Mesothelial cell of epicardium (in vitro differentiated cells): ENCODE results near the gene ENOX2. TPM values are rescaled to one million over a fixed set of nuclear protein-coding genes. Genes with fewer than 3 reads are reported as not detected.

Experiments used
- DNase-seq, 2 experiments: peaks; one replicate each; pipeline ENCODE4 v3.0.0; 2021; ENCODE audit warnings: low spot score in 2 of 2; ENCODE audit not compliant: unreplicated experiment in 2 of 2
- H3K27ac Mint-ChIP-seq: 2 replicates; pipeline ENCODE4 v1.8.0; 2021; ENCODE audit warnings: mixed read lengths
- H3K27me3 Mint-ChIP-seq: 2 replicates; pipeline ENCODE4 v1.8.0; 2021; ENCODE audit warnings: low read depth, mixed read lengths
- H3K36me3 Mint-ChIP-seq: 2 replicates; pipeline ENCODE4 v1.8.0; 2021; ENCODE audit warnings: mixed read lengths
- H3K4me1 Mint-ChIP-seq: 2 replicates; pipeline ENCODE4 v1.8.0; 2021; ENCODE audit warnings: mixed read lengths
- H3K4me3 Mint-ChIP-seq: 2 replicates; pipeline ENCODE4 v1.8.0; 2021; ENCODE audit warnings: mild to moderate bottlenecking, moderate library complexity, mixed read lengths
- H3K9me3 Mint-ChIP-seq: 2 replicates; pipeline ENCODE4 v1.8.0; 2021; ENCODE audit warnings: mixed read lengths
- total RNA-seq: library from RNA; stranded (reverse); gene quantifications from 3 replicates; pipeline ENCODE4 v1.2.1, GENCODE V29; 2021
- TF ChIP-seq, protein P1 (sequence below): fragments of 200-600 bp; sonication (generic); IDR thresholded peaks from one replicate; pipeline ENCODE4 v1.5.0; 2021; ENCODE audit warnings: antibody characterized with exemption; ENCODE audit not compliant: unreplicated experiment

The ENOX2 gene
- total RNA-seq, 1 donor from 2014 or later = 13.0 TPM

DNA sequence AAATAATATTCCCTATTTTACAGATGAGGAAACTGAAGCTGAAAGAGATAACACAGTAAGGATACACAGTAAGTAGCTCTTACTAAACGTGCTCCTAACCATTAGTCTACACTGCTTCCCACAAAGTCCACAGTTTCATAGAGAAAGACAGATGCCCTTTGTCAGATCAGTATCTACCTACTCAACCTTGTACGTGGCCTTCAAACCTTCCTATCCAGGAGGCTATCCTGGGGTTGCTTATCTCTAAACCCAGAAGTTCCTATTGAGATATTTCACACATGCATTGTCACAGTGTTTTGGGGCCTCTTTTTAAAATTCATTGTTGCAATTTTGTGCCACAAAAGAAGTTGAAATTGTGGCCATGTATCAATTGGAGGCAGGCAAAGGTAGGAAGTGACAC, 208.0 kb downstream of the ENOX2 start:
- no peak overlapping the region for H3K27ac Mint-ChIP-seq
- H3K4me1 Mint-ChIP-seq = no peaks in the 10 kb centered on the region
- DNase-seq = no peak
- TF ChIP-seq, protein P1, sequence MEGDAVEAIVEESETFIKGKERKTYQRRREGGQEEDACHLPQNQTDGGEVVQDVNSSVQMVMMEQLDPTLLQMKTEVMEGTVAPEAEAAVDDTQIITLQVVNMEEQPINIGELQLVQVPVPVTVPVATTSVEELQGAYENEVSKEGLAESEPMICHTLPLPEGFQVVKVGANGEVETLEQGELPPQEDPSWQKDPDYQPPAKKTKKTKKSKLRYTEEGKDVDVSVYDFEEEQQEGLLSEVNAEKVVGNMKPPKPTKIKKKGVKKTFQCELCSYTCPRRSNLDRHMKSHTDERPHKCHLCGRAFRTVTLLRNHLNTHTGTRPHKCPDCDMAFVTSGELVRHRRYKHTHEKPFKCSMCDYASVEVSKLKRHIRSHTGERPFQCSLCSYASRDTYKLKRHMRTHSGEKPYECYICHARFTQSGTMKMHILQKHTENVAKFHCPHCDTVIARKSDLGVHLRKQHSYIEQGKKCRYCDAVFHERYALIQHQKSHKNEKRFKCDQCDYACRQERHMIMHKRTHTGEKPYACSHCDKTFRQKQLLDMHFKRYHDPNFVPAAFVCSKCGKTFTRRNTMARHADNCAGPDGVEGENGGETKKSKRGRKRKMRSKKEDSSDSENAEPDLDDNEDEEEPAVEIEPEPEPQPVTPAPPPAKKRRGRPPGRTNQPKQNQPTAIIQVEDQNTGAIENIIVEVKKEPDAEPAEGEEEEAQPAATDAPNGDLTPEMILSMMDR = no peak
- peaks cover 3% of the 10 kb centered on the region for H3K27me3 Mint-ChIP-seq
- no peaks in the 10 kb centered on the region for H3K36me3 Mint-ChIP-seq
- H3K9me3 Mint-ChIP-seq = no peaks in the 10 kb centered on the region
- no peak overlapping the region for H3K4me3 Mint-ChIP-seq

DNA sequence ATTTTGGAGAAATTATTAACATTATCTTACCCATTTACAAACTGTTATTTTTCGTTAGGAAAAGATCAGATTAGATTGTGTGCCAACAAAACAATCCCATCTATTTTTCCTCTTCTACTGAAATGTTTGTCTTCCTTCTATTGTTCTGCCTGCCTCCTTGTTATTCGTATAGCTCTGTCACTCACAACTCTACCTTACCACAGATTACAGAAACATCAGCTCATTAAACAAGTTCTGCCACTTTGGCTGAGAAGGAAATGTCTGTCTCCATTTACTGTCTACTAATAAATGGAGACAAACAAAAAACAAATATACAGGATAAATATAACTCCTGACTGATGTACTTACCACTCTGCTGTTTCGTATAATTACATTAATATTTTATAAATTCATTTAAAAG, 211.4 kb downstream of the ENOX2 start:
- peaks cover 5% of the 10 kb centered on the region for H3K27me3 Mint-ChIP-seq
- no peaks in the 10 kb centered on the region for H3K9me3 Mint-ChIP-seq
- H3K4me1 Mint-ChIP-seq = no peaks in the 10 kb centered on the region
- H3K27ac Mint-ChIP-seq = no peak overlapping the region
- no peak for DNase-seq
- H3K4me3 Mint-ChIP-seq = no peak overlapping the region
- TF ChIP-seq, protein P1 = no peak
- H3K36me3 Mint-ChIP-seq = peaks cover 1% of the 10 kb centered on the region

DNA sequence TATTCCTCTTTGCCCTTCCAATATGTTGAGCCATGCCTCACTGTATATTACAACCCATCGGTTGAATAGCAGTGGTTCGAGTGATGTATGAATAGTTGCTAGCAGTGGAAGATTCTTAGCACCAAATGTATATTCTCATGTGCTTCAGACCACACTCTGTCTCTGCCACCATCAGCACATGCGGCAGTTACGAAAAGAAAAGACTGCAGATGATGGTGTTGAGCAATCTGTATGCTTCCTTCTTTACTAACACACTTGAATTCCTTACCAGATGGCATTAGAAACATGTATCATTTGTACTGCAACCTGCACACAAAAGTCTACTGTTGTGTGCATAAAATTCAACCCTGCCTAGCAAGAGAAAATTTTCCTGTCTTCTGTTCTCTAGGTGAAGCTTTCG, 214.6 kb downstream of the ENOX2 start:
- no peak overlapping the region for H3K4me3 Mint-ChIP-seq
- H3K27ac Mint-ChIP-seq = no peak overlapping the region
- TF ChIP-seq, protein P1 = no peak
- no peaks in the 10 kb centered on the region for H3K9me3 Mint-ChIP-seq
- DNase-seq = no peak
- H3K27me3 Mint-ChIP-seq = peaks cover 13% of the 10 kb centered on the region
- peaks cover 10% of the 10 kb centered on the region for H3K36me3 Mint-ChIP-seq
- H3K4me1 Mint-ChIP-seq = no peaks in the 10 kb centered on the region

DNA sequence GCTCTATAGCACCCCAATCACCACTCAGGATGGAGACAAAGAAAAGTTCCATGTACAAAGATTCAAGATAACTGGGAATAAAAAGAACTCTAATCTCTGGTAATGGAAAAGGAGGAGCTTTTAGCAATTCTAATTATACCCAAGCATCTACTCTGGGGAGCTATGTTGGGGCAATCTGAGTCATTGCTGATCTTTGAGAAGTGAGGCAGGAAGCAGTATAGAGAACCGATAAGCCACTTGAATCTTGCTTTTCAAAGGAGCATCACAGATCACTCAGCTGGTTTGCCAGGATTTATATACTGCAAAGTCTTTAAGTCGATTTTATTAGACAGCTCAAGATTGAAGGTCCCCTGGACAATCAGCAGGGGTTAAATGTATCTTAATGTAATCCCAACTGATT, 220.0 kb downstream of the ENOX2 start:
- Mint-ChIP-seq H3K4me3 (no peak overlapping the region), H3K4me1 (peaks cover 2% of the 10 kb centered on the region), H3K9me3 (no peaks in the 10 kb centered on the region), H3K36me3 (peaks cover 10% of the 10 kb centered on the region), H3K27ac (no peak overlapping the region), H3K27me3 (peaks cover 22% of the 10 kb centered on the region)
- TF ChIP-seq, protein P1 = no peak
- DNase-seq = no peak

DNA sequence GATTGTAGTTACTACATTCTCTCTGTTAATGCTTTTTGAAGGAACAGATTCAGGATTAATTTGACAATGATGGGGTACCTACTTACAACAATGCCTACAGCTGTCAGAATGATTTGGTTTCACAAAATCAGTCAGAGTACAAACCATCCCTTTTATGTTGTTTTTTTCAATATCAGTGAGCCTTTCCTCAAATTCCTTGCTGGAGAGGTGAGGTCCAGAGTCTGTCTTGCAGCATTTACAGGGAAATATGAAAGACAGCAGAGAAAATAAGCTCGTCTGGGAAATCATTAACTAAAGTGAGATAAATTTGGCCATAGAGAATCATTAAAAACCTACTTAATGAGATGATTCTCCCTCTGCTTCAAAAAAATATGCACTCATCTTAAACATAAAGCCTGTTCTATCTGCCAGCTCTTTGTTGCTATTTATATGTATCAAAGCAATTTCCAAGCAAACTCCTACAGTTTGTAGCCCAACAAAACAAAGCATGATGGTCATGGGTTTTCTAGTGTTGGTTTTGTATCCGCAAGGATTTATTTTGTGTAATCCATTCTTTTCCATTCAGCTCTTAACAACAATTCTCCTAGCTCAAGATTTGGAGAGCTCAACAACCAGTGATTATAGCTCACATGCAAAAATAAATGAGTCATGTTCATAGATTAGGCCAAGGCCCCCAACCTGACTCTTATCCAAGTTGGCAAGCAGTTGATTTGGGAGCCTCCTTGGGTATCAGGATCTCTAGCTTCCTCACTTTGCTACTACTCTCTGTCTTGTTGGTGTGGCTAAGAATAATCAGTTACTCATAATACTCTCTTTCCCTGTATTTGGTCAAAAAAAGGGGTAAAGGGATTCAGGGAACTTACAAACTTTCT, 222.6 kb downstream of the ENOX2 start:
- H3K36me3 Mint-ChIP-seq = no peaks in the 10 kb centered on the region
- peaks cover 17% of the 10 kb centered on the region for H3K27me3 Mint-ChIP-seq
- DNase-seq = no peak
- H3K27ac Mint-ChIP-seq = no peak overlapping the region
- H3K4me3 Mint-ChIP-seq = no peak overlapping the region
- TF ChIP-seq, protein P1 = no peak
- no peaks in the 10 kb centered on the region for H3K9me3 Mint-ChIP-seq
- peaks cover 2% of the 10 kb centered on the region for H3K4me1 Mint-ChIP-seq
